GM12878 (cell line): ENCODE data around the gene ENDOD1. TPM values are rescaled to one million over a fixed set of nuclear protein-coding genes. Genes with fewer than 3 reads are reported as not detected.

Experiments used
- ATAC-seq: fragments of 200-7000 bp; cut with Tn5 transposase; 3 replicates; pipeline ENCODE4 v1.9.1; 2020; ENCODE audit warnings: mild to moderate bottlenecking, moderate library complexity
- BruUV-seq: library from RNA; stranded (reverse); fragments of 400-500 nt; replicated peaks from 2 replicates; lab custom pipeline; 2021; lab: Mats Ljungman, UMichigan
- CTCF ChIA-PET: fragments of 300-600 bp; sonication (Branson Sonifier 250); formaldehyde crosslinking; extraction: SDS; loops from one replicate; lab custom pipeline; 2021; ENCODE audit warnings: inconsistent platforms; lab: Yijun Ruan, JAX
- POLR2A ChIA-PET: fragments of 350-600 bp; formaldehyde crosslinking; extraction: SDS; loops from one replicate; lab custom pipeline; 2021; ENCODE audit warnings: inconsistent platforms; lab: Charles Lee
- RAD21 ChIA-PET: fragments of 300-600 bp; sonication (Branson Sonifier 250); formaldehyde crosslinking; loops from one replicate; lab custom pipeline; 2023; ENCODE audit warnings: antibody characterized with exemption; ENCODE audit not compliant: unreplicated experiment; lab: Charles Lee
- SMC1A ChIA-PET: fragments of 300-600 bp; sonication (Branson Sonifier 250); formaldehyde crosslinking; loops from one replicate; lab custom pipeline; 2023; ENCODE audit not compliant: unreplicated experiment, uncharacterized antibody; lab: Charles Lee
- DNase-seq: peaks from one replicate; pipeline ENCODE4 v3.0.0-alpha.2; 2011; ENCODE audit warnings: low read depth, low spot score
- FAIRE-seq: peaks from 3 replicates; lab custom pipeline; 2011; peaks lifted over from hg19 to GRCh38; lab: Jason Lieb, UNC
- H2AFZ ChIP-seq: 2 replicates; pipeline ENCODE4 v1.6.0; 2011; ENCODE audit warnings: low read depth, low read length, control low read depth; ENCODE audit not compliant: control insufficient read depth
- H3K27ac ChIP-seq: 2 replicates; pipeline ENCODE4 v1.5.1; 2011; ENCODE audit warnings: control low read depth; ENCODE audit not compliant: control insufficient read depth, insufficient read depth
- H3K27me3 ChIP-seq, 2 experiments: replicated peaks in 1 of 2; 2 replicates each; pipeline versions ENCODE4 v1.6.0 to v1.6.1; 2011; ENCODE audit warnings: low read length in 1 of 2; ENCODE audit not compliant: control insufficient read depth in 2 of 2, insufficient read depth in 2 of 2
- H3K36me3 ChIP-seq, 2 experiments: 2 replicates each; pipeline ENCODE4 v1.5.1; 2011; ENCODE audit warnings: low read length in 1 of 2; ENCODE audit not compliant: control insufficient read depth in 2 of 2, insufficient read depth in 2 of 2
- H3K4me1 ChIP-seq: 2 replicates; pipeline ENCODE4 v1.6.1; 2011; ENCODE audit warnings: mild to moderate bottlenecking, low read length, moderate library complexity, mixed read lengths; ENCODE audit not compliant: control insufficient read depth, insufficient read depth
- H3K4me2 ChIP-seq: 2 replicates; pipeline ENCODE4 v1.6.0; 2011; ENCODE audit warnings: control low read depth; ENCODE audit not compliant: control insufficient read depth, insufficient read depth
- H3K4me3 ChIP-seq: fragments of 200-600 bp; sonication (generic); 2 replicates; pipeline ENCODE4 v1.5.1; 2016
- H3K79me2 ChIP-seq: 2 replicates; pipeline ENCODE4 v1.6.0; 2011; ENCODE audit warnings: low read length; ENCODE audit not compliant: control insufficient read depth, insufficient read depth
- H3K9ac ChIP-seq: 2 replicates; pipeline ENCODE4 v1.8.0; 2011; ENCODE audit warnings: low read length, control low read depth, mixed read lengths; ENCODE audit not compliant: control insufficient read depth, insufficient read depth
- H3K9me3 ChIP-seq: replicated peaks from 3 replicates; pipeline ENCODE4 v1.5.1; 2011; ENCODE audit warnings: mild to moderate bottlenecking, low read length; ENCODE audit not compliant: control insufficient read depth, insufficient read depth
- H4K20me1 ChIP-seq: 2 replicates; pipeline ENCODE4 v1.6.0; 2011; ENCODE audit not compliant: control insufficient read depth, insufficient read depth
- BCL3 ChIP-seq: IDR thresholded peaks from 2 replicates; pipeline ENCODE4 v1.6.1; 2011; ENCODE audit warnings: borderline replicate concordance, low read depth, mild to moderate bottlenecking, moderate library complexity, low read length; ENCODE audit not compliant: insufficient read depth, poor library complexity, severe bottlenecking
- CHD2 ChIP-seq: IDR thresholded peaks from 2 replicates; pipeline ENCODE4 v1.6.1; 2011; ENCODE audit warnings: low read depth, low read length, improper control_type of control experiment, borderline replicate concordance
- EZH2 ChIP-seq: IDR thresholded peaks from 2 replicates; pipeline ENCODE4 v1.6.1; 2012; ENCODE audit warnings: low read depth, mild to moderate bottlenecking, control low read depth, inconsistent platforms, low read length, borderline replicate concordance; ENCODE audit not compliant: control insufficient read depth
- MTA3 ChIP-seq: IDR thresholded peaks from 2 replicates; pipeline ENCODE4 v1.6.1; 2012; ENCODE audit warnings: low read length, inconsistent platforms, borderline replicate concordance
- RB1 ChIP-seq: fragments of 450-650 bp; formaldehyde crosslinking; IDR thresholded peaks from 2 replicates; pipeline ENCODE4 v1.6.1; 2017; ENCODE audit warnings: mild to moderate bottlenecking, borderline replicate concordance
- STAT1 ChIP-seq: fragments of 450-650 bp; conservative IDR thresholded peaks from 2 replicates; pipeline ENCODE4 v1.6.1; 2014; ENCODE audit warnings: antibody characterized with exemption, mild to moderate bottlenecking
- TCF7 ChIP-seq: IDR thresholded peaks from 2 replicates; pipeline ENCODE4 v1.6.1; 2014; ENCODE audit warnings: antibody characterized with exemption, borderline replicate concordance
- WGBS: methylation state at CpG from one replicate; pipeline ENCODE4 v1.1.6; 2016; ENCODE audit warnings: low lambda C conversion rate; ENCODE audit not compliant: insufficient replicate concordance, insufficient coverage; ENCODE audit errors: missing lambda C conversion rate; 5-methylcytosine and 5-hydroxymethylcytosine counted together
- in situ Hi-C: fragments of 300-500 bp; cut with MboI; formaldehyde crosslinking; loops from 9 replicates; pipeline ENCODE4 v1.14.3; 2018; ENCODE audit warnings: mixed read lengths
- intact Hi-C: fragments of 100-400 bp; cut with micrococcal nuclease; formaldehyde crosslinking; loops from one replicate; pipeline ENCODE4 v1.14.2; 2022; ENCODE audit not compliant: unreplicated experiment
- polyA plus RNA-seq, 11 experiments: library from polyadenylated mRNA; depleted of rRNA in 4 of 11; unstranded in 6 of 11; stranded (reverse) in 5 of 11; fragments of >200 nt; fragmentation: Nextera tagmentation in 4 of 11; fragmentation: Illumina TruSeq in 1 of 11; extraction: Ambion mirVana in 4 of 11; extraction: Trizol in 1 of 11; gene quantifications; 1 replicate in 1 of 11; 2 replicates in 10 of 11; pipeline versions ENCODE4 v1.2.1 to v1.2.3, GENCODE V29; 2011 to 2016; ENCODE audit warnings: inconsistent platforms in 2 of 11, missing spikeins in 2 of 11, low read depth in 1 of 11
- total RNA-seq, 4 experiments: library from RNA; depleted of rRNA in 3 of 4; stranded (reverse); fragments of >200 nt in 3 of 4; fragmentation: Illumina TruSeq in 1 of 4; extraction: Trizol in 1 of 4; gene quantifications; 2 replicates each; pipeline versions ENCODE4 v1.2.1 to v1.2.3, GENCODE V29; 2013 to 2021

Gene ENDOD1
- total and polyA plus RNA-seq, 10 of the 15 experiments (the other 5 are each of a cell fraction or from before 2014, with no cell fraction given), result 6.0 to 30.0 (median 12.1) TPM

DNA sequence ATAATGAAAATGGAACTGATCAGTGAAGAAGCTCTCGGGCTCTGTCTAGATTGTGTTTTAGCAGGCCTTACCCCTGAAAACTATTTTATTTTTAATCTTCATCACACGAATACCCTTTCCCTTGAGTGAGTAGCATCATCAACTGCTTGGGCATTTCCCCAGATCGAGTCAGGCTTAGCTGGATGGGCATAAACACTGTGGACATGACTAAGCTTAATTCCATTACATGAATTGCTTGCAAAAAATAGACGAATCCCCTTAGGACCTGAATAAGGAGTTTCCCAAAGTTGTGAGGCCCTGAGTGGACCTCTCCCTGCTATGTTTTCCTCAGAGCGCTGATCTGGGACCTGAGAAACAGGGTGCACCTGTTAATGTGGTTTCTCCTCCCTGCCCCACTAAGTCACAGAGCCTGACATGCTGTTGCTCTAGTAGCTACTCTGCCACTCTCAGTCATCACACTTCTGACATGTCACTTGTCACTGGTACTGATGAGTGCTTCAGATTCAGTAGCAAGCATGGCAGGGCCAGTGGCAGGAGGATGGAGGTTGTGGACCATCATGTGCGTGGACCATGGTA lies 53.5 kb downstream of the ENDOD1 start:
- intact Hi-C loops, result no loop called here
- ATAC-seq (no peak), DNase-seq (no peak), FAIRE-seq (no peak)
- Histone ChIP-seq H3K27me3 (0 out of 4 replicates have a peak, but pooled peaks cover 0 to 2% of the 10 kb centered on the region in 2 experiments), H3K36me3 (no peaks in the 10 kb centered on the region), H2AFZ (no peak overlapping the region), H3K9ac (no peak overlapping the region), H4K20me1 (no peaks in the 10 kb centered on the region), H3K4me3 (no peak overlapping the region), H3K4me2 (no peak overlapping the region), H3K79me2 (no peaks in the 10 kb centered on the region), H3K27ac (no peak overlapping the region), H3K9me3 (no peaks in the 10 kb centered on the region), H3K4me1 (no peaks in the 10 kb centered on the region)
- CTCF ChIA-PET, result interaction anchor here (0.8 to 24.1 kb wide), 4 partner anchors 7 to 634 kb away, joined by 3 to 459 read pairs (median 4); partner anchors contain the start of gene SRSF8
- POLR2A ChIA-PET, result no interaction called here
- TF ChIP-seq BCL3 (no peak), STAT1 (no peak), RB1 (no peak), TCF7 (no peak), MTA3 (no peak), EZH2 (no peak), CHD2 (no peak)
- SMC1A ChIA-PET, result interaction anchor here (1.0 to 8.3 kb wide), 4 partner anchors 16 to 520 kb away, joined by 3 to 170 read pairs (median 4); partner anchors contain the start of gene SRSF8
- RAD21 ChIA-PET, result interaction anchor here (1.3 to 8.0 kb wide), 4 partner anchors 10 to 169 kb away, joined by 3 to 110 read pairs (median 4); partner anchors contain the start of genes CWC15, ENDOD1, KDM4D and SRSF8
- in situ Hi-C loops, result no loop called here
- WGBS, result 23% methylated on average over 6 of the region's 6 CpGs
- no TSS peak for BruUV-seq
